GM21528 (cell line): ENCODE results near the gene LASP1NB.

ENCODE experiments used
- ATAC-seq: cut with Tn5 transposase; IDR thresholded peaks from one replicate; pipeline ENCODE4 v1.9.1; 2021; ENCODE audit warnings: mild to moderate bottlenecking, moderate library complexity; ENCODE audit not compliant: unreplicated experiment, low FRiP score

The LASP1NB gene

DNA sequence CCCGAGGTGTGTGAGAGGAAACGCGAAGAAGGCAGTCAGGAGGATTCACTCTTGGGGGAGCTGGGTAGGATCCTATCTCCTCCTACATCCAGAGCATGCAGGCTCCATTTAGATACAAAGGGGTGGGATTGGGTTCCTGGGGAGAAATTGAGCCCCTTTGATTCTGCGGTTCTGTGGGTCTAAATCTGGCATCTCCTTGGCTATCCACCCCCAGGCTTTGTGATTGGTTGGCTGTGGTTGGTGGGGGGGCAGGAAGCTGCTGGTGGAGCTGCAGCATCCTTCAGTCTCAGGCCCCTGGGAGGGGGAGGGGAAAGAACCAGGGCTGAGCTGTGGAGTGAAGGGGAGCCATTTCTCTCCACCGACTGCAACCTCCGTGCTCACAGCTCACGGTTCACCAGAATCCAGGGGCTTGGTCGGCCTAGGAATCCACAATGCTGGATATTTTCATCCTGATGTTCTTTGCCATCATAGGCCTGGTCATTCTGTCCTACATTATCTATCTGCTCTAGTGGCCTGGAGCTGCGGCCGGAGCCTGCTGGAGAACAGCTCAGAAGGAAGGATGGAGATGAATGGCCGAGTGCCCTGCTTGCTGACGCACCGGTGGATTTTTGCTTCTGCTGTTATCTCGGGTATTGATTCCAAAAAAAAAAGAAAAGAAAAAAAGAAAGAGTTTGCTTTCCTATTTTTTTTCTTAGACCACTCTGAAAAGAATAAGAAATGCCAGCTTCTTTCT is at the start of gene LASP1NB:
LASP1NB (plus strand) TSS at position 352 of the 733 bp plus-strand sequence.
- no peak for ATAC-seq

GRCh38 chr17:38877130-38877851 is 48.1 kb upstream of the LASP1NB start:
- ATAC-seq = no peak

DNA sequence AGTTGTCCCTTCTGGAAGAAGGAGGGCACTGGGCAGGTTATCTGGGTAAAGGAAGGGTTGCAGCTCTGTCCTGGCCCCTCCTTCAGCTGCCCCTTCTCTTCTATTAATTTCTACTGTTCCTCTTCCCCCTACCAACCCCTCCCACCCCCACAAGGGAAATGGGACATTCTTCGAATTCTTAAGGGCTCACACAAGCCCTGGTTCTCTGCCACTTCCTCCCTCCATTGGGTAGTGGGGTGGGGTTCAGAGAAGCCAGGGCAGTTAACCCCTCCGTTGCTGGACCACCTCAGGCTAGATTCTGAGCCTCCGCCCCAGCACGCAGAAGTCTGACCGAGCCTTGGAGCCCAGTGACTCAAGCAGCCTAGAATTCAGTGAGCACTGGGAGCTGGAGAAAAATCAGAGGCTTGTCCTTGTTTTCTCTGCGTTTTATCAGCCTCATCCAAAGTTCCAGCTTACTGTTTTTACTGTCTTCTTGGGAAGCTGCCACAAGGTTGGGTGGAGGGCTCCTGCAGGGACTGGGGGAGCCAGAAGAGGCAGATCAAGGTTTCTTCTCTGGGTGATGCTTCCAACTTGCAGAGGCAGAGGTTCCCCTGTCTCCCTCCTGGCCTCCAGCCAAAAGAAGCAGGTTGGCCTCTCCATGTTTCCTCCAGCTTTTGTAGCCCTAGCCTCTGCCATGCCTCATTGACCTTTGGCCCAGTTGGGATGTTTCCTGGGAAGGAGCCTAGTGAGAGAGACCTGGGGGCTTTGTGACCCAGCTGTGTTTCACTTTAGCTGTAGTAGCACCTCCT is 45.3 kb upstream of the LASP1NB start:
- ATAC-seq = no peak

DNA sequence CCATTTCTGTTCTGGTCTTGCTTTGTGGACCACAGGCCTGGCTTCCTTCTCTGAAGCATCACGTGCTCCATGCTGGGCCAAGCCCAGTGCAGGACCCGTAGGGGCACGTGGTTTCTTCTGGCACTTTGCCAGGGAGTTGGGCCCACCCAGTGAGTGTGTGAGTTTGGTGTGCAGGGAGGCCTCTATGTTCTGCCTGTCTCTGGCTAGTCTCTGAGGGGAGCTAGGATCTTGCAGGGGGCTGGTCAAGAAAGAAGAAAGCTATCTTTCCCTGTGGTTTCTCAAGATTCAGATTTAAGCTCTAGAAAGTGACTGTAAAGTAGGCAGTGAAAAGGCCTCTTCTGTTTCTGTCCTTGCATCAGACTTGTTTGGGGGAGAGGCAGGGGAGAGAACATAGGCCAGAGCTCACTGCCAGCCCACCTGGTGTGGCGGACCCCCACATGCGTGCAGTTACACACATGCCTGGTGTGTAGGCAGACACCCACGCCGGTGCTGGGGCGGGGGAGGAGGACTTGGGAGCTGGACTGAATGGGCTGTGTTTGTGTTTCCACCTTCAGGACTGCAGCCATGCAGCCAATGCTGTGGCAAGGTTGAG is 43.7 kb upstream of the LASP1NB start:
- ATAC-seq = no peak

GRCh38 chr17:38882870-38883269 is 42.5 kb upstream of the LASP1NB start:
- ATAC-seq = no peak

GRCh38 chr17:38883592-38884526 is 41.6 kb upstream of the LASP1NB start:
- no peak for ATAC-seq

DNA sequence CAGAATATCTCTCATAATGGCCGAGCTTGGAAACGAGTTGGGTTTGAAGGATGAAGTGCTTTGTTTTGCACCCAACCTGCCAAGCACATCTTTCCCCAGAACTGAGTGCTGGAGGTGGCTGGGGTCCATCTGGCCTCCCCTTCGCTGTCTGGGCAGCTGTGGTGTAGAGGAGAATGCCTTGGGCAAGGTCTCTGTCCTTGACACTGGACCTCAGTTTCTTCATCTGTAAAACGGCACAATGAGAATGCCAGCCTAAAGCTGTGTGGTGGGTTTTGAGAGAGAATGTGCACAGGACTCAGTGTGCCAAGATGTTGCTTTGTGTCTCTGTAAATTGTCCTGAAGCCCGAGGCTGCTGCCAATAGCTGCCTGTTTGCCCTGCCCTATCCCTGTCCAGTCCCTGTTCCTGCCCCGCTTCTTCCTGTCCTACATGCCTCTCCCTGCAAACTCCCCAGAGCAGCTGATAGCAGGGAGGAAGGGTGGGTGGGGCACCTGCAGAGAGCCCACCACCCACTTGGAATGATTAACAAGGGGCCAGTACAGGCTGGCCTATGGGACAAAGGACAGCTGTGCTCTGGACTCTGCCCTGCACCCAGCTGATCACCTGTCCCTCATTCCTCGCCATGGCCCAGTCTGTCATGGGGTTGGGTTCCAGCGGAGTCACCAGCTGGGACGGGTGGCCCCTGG is 40.2 kb upstream of the LASP1NB start:
- no peak for ATAC-seq

DNA sequence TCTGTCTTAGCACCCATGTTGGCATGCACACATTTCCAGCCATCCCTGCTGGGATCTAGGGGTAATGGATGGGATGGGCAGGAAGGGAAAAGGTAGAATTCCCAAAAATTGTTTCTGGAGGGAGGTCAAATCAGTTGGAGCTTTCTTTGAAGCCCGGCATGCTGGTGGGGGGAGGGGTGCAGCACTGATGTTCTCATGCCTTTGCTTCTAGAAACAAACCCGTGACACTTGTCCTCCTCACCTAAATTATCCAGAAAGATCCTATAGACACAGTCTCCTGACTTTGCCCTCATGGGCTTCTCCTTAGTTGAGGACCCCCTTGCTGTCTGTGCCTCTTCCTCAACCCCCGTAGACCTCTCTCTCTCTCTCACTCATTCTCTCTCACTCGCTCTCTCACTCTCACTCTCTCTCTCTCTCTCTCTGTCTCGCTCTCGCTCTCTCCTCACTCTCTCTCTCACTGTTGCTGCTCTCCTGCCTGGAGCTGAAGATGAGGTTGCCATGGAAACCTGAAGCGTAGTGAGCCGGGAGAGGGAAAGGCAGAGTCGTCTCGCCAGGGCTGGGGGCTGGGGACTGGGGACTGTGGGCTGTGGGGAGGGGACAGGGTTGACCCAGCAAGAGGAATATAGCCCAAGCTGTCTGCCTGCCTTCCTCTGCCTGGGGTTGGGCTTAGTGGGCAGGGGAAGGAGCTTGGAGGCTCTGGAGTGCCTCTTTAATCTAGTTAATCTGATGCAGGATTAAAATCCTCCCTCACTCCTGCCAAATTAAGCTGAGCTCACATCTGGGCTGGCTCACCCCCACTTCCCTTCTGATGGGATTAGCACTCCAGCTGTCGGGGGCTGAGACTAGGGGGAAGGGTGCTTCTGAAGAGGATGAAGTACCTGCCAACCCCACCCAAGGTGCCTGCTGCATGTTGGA is 39.4 kb upstream of the LASP1NB start:
- no peak for ATAC-seq

DNA sequence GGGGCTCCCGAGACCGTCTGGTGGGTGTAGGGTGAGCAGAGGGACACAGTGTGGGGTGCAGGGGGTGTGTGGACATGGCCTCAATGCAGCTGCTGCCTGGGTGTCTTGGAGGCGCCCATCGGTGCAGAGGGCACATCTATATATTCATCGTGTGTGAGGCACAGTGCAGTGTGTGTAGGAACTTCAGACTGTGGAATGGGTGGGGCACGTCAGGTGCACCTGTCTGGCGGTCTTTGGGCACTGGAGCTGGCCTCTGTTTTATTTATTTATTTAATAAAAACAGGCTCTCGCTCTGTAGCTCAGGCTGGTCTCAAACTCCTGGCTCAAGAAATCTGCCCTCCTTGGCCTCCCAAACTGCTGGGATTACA is 38.8 kb upstream of the LASP1NB start:
- ATAC-seq = no peak

DNA sequence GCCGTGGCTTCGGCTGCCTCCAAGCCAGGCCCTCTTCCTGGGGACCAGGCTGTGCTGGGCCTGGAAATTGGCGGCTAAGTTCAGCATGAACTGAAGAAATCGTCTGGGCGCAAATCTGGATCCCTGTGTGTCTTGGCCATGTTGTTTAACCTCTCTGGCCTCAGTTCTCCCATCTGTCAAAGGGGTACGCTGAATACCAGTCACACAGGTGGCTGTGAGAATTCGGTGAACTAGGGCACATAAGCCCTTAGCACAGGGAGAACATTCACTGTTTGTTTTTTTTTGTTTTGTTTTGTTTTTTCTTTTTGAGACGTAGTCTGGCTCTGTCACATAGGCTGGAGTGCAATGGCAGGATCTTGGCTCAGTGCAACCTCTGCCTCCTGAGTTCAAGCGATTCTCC is 36.6 kb upstream of the LASP1NB start:
- no peak for ATAC-seq

- no peak for ATAC-seq
Measured at GRCh38 chr17:38889745-38890409, 35.5 kb upstream of the LASP1NB start.

- ATAC-seq = no peak
Measured at GRCh38 chr17:38890410-38890746, 35.0 kb upstream of the LASP1NB start.

DNA sequence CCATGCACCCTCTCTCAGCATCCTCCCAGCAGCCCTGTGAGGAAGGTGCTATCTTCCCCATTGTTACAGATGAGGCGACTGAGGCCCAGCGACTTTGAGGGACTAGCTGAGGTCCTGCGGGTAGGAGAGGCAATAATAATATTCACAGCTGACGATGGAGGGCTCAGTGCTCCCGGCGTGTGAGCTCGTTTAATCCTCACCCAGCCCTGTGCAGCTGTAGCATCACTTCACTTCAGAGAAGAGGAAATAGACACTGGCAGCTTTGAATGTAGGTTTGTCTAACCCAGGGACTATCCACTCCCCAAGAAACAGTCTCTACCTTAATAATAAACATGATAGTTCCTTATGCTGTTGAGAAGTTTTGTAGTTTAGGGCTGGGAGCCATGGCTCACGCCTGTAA is 34.0 kb upstream of the LASP1NB start:
- ATAC-seq = no peak

- ATAC-seq = no peak
Measured at GRCh38 chr17:38892083-38892482, 33.3 kb upstream of the LASP1NB start.

- ATAC-seq = no peak
Measured at GRCh38 chr17:38892620-38893019, 32.8 kb upstream of the LASP1NB start.

GRCh38 chr17:38893113-38893512 is 32.3 kb upstream of the LASP1NB start:
- ATAC-seq = no peak

DNA sequence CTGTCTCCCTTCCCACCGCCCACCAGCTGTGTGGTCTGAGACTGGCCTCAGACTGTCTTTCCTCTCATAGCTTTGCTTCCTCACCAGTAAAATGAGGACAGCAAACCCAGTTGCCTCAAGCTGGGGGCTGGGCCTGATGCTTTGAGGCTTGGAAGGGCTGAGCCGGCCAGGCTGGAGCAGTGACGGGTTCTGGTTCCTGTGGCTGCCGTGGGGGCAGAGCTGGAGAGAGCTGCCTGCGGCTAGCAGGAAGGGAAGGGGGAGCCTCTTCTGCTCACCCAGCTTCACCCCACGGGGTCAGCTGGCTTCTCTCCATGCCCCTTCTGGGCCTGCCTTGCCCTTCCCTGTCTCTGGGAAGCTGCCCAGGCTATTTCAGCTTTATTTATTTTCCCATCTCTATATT is 31.8 kb upstream of the LASP1NB start:
- ATAC-seq = no peak

DNA sequence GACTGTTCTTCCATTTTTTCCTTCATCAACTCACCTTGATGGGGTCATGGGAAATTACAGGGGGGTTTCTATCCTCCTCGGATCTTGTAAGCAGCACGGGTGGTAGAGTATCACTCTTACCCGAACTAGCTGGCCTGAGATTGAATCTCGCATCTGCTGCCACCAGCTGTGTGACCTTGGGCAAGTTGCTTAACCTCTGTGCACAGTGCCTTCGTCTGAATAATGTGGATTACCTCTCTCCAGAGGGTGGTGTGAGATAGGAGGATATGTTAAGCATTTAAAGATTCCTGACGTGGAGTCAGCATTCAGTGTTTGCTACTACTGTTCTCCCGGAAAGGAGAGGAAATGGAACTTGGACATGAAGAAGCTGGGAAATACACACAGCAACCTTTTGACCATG is 31.1 kb upstream of the LASP1NB start:
- no peak for ATAC-seq
